ENCODE results near the gene ICAM1. TPM values are rescaled to one million over a fixed set of nuclear protein-coding genes. Genes with fewer than 3 reads are reported as not detected.
A peak's percentile ranks its signal among the peaks of the same experiment; 100 is the strongest.

Gene ICAM1
- total RNA-seq, 8 experiments from 2014 or later, result 0.22 to 72.6 (median 9.7) TPM

DNA sequence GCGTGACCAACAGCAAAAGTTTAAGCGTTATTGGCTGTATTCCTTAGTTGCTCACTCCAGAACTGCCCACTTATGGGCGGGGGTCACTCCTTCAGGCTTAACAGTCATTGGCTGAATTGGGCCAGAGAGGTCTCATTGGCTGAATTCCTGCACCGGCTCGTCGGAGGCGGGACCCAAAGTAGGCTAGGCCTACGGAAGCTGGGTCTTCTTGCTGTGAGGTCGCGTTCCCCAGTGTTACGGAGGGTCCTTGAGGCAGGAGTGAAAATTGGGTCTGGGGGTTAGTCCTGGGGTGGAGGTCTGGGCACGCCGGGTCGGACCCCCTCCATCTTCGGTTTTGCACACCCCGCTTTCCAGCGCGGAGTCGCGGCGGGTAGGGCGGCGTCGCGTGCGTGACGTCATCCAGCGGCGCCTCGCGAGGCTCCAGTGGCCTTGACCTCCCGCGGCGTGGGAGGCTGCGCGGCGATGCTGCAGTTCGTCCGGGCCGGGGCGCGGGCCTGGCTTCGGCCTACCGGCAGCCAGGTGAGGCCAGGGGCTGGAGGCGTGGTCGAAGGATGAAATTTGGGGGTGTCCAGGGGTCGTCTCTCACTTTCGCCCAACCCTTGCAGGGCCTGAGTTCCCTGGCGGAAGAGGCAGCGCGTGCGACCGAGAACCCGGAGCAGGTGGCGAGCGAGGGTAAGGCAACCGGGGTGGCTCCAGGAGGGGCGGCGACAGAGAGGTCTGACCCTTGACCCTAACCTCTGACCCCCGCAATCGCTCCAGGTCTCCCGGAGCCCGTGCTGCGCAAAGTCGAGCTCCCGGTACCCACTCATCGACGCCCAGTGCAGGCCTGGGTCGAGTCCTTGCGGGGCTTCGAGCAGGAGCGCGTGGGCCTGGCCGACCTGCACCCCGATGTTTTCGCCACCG is 18.9 kb upstream of the ICAM1 start, which contains the start of gene MRPL4:
Gene MRPL4, plus strand, starts transcription at position 423 of the 903 bp plus-strand sequence. Its CDS starts 40 bp downstream, at position 463.
- Histone ChIP-seq H3K4me3 (peak within 1 kb of the TSS; percentile 64 to 94 (median 84)), H3K4me1 (replicated peaks in 1 of 2) (peaks cover 5 to 7% of the 10 kb centered on the region in 2 donors), H3K27ac (peak within 1 kb of the TSS; percentile 87 to 92)
- WGBS, 10 experiments, result 0 to 3% (median 0%) methylated on average over 1 to 12 of the region's 77 CpGs; no CpG with 5 or more reads in 5 of the 10 experiments
- in situ Hi-C loops (cut with MboI; ENCODE audit: low pct_unique_long_range_greater_than_20kb in 2 of 9, low sequenced_read_pairs in 9 of 9, unreplicated experiment in 9 of 9), result loop anchor here in 2 of 9 experiments (25.0 kb wide), 2 partner anchors 135 to 315 kb away; partner anchors contain the start of genes OLFM2 (in 1 of the 2) and TYK2 (in 1 of the 2)
- ATAC-seq (replicated peaks in 6 of 8), result peak; percentile 93 to 97 (median 94)

DNA sequence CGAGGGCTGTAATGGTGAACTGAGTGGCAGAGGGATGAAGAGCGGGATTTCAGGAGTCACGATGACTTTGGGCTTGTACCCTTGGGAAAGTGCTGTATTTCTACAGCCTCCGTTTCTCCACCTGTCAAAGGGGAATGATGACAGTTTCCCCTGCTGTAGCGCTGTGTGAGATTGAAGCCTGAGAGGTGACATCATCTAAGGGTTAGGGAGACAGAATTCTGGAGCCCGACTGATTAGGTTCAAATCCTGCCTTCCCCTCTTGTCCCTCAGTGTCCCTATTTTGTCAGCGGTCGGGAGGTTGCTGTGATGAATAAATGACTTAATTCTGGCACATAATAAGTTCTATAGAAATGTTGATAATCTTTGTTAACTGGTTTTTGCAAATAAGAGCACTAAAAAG is 18.2 kb upstream of the ICAM1 start:
- no peak for ATAC-seq (replicated peaks in 6 of 8)
- H3K4me3 ChIP-seq, result peak overlapping the region; percentile 64 to 94 (median 84)
- H3K27ac ChIP-seq, result peak overlapping the region; percentile 87 to 92
- in situ Hi-C loops (cut with MboI; ENCODE audit: low pct_unique_long_range_greater_than_20kb in 2 of 9, low sequenced_read_pairs in 9 of 9, unreplicated experiment in 9 of 9), result loop anchor here in 2 of 9 experiments (25.0 kb wide), 2 partner anchors 135 to 315 kb away; partner anchors contain the start of genes OLFM2 (in 1 of the 2) and TYK2 (in 1 of the 2)
- peaks cover 5 to 7% of the 10 kb centered on the region in 2 donors for H3K4me1 ChIP-seq (replicated peaks in 1 of 2)
- 18 to 50% (median 32%) methylated on average over 1 to 6 of the region's 8 CpGs; no CpG with 5 or more reads in 4 of the 10 experiments for WGBS, 10 experiments

DNA sequence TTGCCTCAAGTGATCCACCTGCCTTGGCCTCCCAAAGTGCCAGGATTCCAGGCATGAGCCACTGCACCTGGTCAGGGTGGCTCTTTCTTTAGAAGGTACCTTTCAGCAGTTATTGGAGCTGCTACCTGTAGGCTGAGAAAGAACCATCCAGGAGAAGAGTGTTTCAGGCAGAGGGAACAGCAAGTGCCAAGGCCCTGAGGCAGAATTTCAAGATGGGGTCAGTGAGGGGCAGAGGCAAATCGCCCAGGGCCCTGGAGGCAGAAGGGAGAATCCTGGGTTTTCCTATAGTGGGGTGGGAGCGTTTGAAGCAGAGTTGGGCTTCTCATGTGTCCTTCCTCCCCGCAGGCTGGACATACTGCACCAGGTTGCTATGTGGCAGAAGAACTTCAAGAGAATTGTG is 16.7 kb upstream of the ICAM1 start:
- in situ Hi-C loops (cut with MboI; ENCODE audit: low pct_unique_long_range_greater_than_20kb in 2 of 9, low sequenced_read_pairs in 9 of 9, unreplicated experiment in 9 of 9), result loop anchor here in 2 of 9 experiments (25.0 kb wide), 2 partner anchors 133 to 317 kb away; partner anchors contain the start of genes OLFM2 (in 1 of the 2) and TYK2 (in 1 of the 2)
- 100% methylated on average over 1 to 2 of the region's 3 CpGs; no CpG with 5 or more reads in 6 of the 10 experiments for WGBS, 10 experiments
- H3K27ac ChIP-seq, result no peak overlapping the region
- peaks cover 7% of the 10 kb centered on the region in 2 donors for H3K4me1 ChIP-seq (replicated peaks in 1 of 2)
- no peak overlapping the region for H3K4me3 ChIP-seq
- no peak for ATAC-seq (replicated peaks in 6 of 8)

DNA sequence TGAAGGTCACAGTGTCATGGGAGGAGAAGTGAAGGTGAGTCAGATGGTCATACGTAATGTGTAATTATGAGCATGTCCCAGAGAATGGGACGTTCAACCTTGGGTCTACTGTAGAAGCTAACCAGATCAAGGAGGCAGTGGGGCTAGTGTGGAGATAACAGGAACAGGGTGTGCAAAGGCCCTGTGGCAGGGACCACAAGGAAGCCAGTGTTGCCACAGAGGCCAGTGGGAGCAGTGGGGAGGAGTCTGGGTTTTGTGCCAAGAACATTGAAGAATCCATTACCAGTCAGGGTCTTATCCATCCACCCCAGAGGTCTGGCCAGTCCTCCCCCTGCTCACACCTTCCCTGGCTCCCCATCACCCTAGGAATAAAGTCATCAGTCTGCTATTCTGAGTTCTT is 15.6 kb upstream of the ICAM1 start:
- in situ Hi-C loops (cut with MboI; ENCODE audit: low pct_unique_long_range_greater_than_20kb in 2 of 9, low sequenced_read_pairs in 9 of 9, unreplicated experiment in 9 of 9), result loop anchor here in 2 of 9 experiments (25.0 kb wide), 2 partner anchors 132 to 318 kb away; partner anchors contain the start of genes OLFM2 (in 1 of the 2) and TYK2 (in 1 of the 2)
- no peak overlapping the region for H3K27ac ChIP-seq
- peaks cover 5 to 8% of the 10 kb centered on the region in 2 donors for H3K4me1 ChIP-seq (replicated peaks in 1 of 2)
- ATAC-seq (replicated peaks in 6 of 8), result no peak
- H3K4me3 ChIP-seq, result no peak overlapping the region
- WGBS, 10 experiments, result 80 to 100% (median 83%) methylated on average over 1 to 2 of the region's 2 CpGs; no CpG with 5 or more reads in 5 of the 10 experiments

DNA sequence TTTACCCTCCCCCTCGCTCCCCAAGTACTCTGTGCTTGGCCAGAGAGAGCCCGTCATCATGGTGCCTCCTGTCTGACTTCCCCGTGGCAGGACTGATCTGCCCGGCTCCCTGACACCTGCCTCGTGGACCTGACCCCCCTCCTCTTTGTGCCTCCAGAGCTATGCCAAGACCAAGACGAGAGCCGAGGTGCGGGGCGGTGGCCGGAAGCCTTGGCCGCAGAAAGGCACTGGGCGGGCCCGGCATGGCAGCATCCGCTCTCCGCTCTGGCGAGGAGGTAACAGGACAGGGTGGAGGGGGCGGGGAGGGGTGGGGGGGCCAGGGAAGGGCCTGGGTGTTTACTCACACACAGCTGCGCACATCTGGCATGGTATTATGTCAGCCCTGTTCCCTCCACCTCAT is 14.4 kb upstream of the ICAM1 start:
- Histone ChIP-seq H3K4me3 (no peak overlapping the region), H3K4me1 (replicated peaks in 1 of 2) (peaks cover 5 to 8% of the 10 kb centered on the region in 2 donors), H3K27ac (no peak overlapping the region)
- 0 to 96% (median 92%) methylated on average over 1 to 9 of the region's 18 CpGs; no CpG with 5 or more reads in 5 of the 10 experiments for WGBS, 10 experiments
- in situ Hi-C loops (cut with MboI; ENCODE audit: low pct_unique_long_range_greater_than_20kb in 2 of 9, low sequenced_read_pairs in 9 of 9, unreplicated experiment in 9 of 9), result loop anchor here in 2 of 9 experiments (25.0 kb wide), 2 partner anchors 131 to 319 kb away; partner anchors contain the start of genes OLFM2 (in 1 of the 2) and TYK2 (in 1 of the 2)
- no peak for ATAC-seq (replicated peaks in 6 of 8)

DNA sequence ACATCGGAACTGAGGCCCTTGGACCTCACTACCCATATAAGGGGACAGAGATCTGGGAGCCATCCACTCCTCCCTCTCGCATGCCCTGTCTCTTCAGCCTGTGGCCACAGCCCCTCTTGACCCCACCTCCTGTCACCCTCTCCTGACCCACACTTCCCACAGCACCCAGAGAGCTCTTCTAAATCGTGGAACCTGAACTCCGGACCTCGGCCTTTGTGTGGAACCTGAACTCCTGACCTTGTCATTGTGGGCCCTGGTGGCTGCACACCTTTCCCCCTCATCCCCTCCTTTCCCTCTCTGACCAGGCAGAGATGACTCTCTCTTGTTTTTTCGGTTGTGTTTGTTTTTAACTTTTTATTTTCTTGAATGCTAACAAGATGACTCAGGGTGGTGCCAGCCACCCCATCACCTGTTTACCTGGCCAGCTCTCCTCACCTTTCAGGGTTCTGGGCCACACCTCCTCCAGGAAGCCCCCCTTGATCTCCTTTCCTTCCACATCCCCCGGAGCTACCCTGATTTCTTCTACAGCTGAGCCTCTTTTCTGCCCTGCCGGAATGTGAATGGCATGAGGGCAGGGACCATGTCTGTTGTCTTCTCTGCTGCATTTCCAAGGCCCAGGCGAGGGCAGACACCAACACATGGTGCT is 13.8 kb upstream of the ICAM1 start:
- ATAC-seq (replicated peaks in 6 of 8), result no peak
- Histone ChIP-seq H3K27ac (no peak overlapping the region), H3K4me3 (no peak overlapping the region), H3K4me1 (replicated peaks in 1 of 2) (peaks cover 5 to 8% of the 10 kb centered on the region in 2 donors)
- in situ Hi-C loops (cut with MboI; ENCODE audit: low pct_unique_long_range_greater_than_20kb in 2 of 9, low sequenced_read_pairs in 9 of 9, unreplicated experiment in 9 of 9), result loop anchor here in 2 of 9 experiments (25.0 kb wide), 2 partner anchors 130 to 320 kb away; partner anchors contain the start of genes OLFM2 (in 1 of the 2) and TYK2 (in 1 of the 2)
- WGBS, 10 experiments, result 40 to 100% (median 100%) methylated on average over 1 to 5 of the region's 9 CpGs; no CpG with 5 or more reads in 2 of the 10 experiments

DNA sequence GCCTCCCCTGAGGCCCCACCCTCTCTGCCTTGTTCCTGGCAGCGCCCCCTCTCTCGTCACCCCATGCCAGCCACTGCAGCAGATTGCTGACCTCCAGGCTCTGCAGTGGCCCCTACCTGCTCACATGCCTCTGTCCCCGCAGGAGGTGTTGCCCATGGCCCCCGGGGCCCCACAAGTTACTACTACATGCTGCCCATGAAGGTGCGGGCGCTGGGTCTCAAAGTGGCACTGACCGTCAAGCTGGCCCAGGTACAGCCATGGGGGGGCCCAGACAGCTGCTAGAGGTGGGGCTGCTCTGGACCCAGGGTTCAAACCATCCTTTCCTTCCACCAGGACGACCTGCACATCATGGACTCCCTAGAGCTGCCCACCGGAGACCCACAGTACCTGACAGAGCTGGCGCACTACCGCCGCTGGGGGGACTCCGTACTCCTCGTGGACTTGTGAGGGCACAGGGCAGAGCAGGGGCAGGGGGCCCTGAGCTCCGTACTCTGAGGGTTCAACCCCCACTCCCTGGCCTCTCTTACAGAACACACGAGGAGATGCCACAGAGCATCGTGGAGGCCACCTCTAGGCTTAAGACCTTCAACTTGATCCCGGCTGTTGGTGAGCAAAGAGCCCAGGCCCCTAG is 12.7 kb upstream of the ICAM1 start:
- peak in 3 of 8 experiments; percentile 2 to 8 (median 3) for ATAC-seq (replicated peaks in 6 of 8)
- Histone ChIP-seq H3K27ac (no peak overlapping the region), H3K4me3 (no peak overlapping the region), H3K4me1 (replicated peaks in 1 of 2) (peaks cover 0 to 3% of the 10 kb centered on the region in 2 donors)
- WGBS, 10 experiments, result 92 to 100% (median 96%) methylated on average over 1 to 6 of the region's 18 CpGs; no CpG with 5 or more reads in 4 of the 10 experiments
- in situ Hi-C loops (cut with MboI; ENCODE audit: low pct_unique_long_range_greater_than_20kb in 2 of 9, low sequenced_read_pairs in 9 of 9, unreplicated experiment in 9 of 9), result loop anchor here in 2 of 9 experiments (25.0 kb wide), 2 partner anchors 129 to 321 kb away; partner anchors contain the start of genes OLFM2 (in 1 of the 2) and TYK2 (in 1 of the 2)

DNA sequence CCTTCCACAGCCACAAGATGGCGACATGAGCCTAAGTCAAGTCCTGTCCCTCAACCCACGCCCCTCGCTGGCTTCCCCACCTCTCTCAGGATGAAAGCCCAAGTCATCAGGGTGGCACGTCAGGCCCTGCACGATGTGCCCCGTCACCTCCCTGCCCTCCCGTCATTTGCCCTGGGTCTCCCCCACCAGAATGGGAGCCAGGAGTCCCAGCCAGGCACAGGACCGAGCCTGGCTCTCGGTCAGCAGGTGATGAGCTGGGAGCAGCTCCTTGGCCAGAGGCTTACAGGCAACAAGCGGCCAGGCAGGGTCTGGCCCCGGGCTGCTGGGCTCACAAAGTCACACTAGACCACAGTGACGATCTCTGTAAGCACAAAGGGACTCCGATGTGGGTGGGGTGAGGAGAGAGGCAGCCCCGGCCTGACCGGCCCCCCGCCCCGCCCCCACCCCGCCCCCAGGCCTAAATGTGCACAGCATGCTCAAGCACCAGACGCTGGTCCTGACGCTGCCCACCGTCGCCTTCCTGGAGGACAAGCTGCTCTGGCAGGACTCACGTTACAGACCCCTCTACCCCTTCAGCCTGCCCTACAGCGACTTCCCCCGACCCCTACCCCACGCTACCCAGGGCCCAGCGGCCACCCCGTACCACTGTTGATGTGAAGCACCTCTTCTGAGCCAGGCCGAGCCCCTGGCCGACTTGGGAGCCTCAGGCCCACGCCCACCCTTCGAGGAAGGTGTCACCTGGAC is 11.6 kb upstream of the ICAM1 start:
- in situ Hi-C loops (cut with MboI; ENCODE audit: low pct_unique_long_range_greater_than_20kb in 2 of 9, low sequenced_read_pairs in 9 of 9, unreplicated experiment in 9 of 9), result loop anchor here in 2 of 9 experiments (25.0 kb wide), 2 partner anchors 128 to 322 kb away; partner anchors contain the start of genes OLFM2 (in 1 of the 2) and TYK2 (in 1 of the 2)

DNA sequence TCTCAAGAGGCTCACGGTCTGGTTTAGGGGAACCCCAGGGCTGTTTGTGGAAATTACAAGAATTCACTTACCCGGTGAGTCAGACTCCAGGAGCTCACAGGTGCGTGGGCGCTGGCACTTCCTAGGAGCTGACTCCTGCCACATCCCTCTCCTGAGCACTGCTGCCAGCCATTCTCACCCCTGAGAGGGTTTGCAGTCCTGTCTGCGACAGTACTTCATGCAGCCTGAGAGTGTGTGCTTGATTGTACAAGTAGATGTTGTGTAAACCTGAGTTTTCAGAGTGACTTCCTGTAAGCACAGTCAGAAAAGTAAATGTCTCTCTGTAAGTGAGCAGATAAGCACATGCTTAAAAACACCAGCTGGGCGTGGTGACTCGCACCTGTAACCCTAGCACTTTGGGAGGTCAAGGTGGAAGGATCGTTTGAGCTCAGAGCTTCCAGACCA is 10.8 kb upstream of the ICAM1 start:
- 71 to 95% (median 80%) methylated on average over 1 to 8 of the region's 8 CpGs; no CpG with 5 or more reads in 5 of the 10 experiments for WGBS, 10 experiments
- no peak for ATAC-seq (replicated peaks in 6 of 8)
- Histone ChIP-seq H3K4me3 (no peak overlapping the region), H3K27ac (no peak overlapping the region), H3K4me1 (replicated peaks in 1 of 2) (peaks cover 0 to 3% of the 10 kb centered on the region in 2 donors)
- in situ Hi-C loops (cut with MboI; ENCODE audit: low pct_unique_long_range_greater_than_20kb in 2 of 9, low sequenced_read_pairs in 9 of 9, unreplicated experiment in 9 of 9), result loop anchor here in 5 of 9 experiments (10.0 to 25.0 kb wide), 3 partner anchors 125 to 323 kb away; partner anchors contain the start of genes TYK2 (in 5 of the 5) and OLFM2 (in 1 of the 5)

More for the DNA sequence above, 11.6 kb upstream of the ICAM1 start:
- ATAC-seq (replicated peaks in 6 of 8), result peak; percentile 62 to 90 (median 78)
- 0 to 60% (median 30%) methylated on average over 1 to 4 of the region's 32 CpGs; no CpG with 5 or more reads in 4 of the 10 experiments for WGBS, 10 experiments
- no peak overlapping the region for H3K4me3 ChIP-seq
- H3K4me1 ChIP-seq (replicated peaks in 1 of 2), result peaks cover 0 to 3% of the 10 kb centered on the region in 2 donors
- H3K27ac ChIP-seq, result peak overlapping the region in 1 of 2 donors; percentile 61

DNA sequence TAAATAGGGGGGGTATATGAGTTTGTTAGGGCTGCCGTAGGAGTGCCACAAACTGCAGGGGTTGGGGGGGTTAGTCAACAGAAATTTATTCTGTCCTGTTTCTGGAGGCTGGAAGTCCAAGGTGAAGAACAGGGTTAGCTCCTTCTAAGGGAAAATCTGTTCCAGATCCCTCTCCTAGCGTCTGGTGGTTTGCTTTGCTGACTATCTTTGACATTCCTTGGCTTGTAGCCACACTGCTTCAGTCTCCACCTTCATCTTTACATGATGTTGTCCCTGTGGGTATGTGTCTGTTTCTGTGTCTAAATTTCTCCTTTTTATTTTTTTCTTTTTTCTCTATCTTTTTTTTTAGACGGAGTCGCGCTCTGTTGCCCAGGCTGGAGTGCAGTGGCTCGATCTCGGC is 8.1 kb upstream of the ICAM1 start:
- Histone ChIP-seq H3K27ac (no peak overlapping the region), H3K4me1 (replicated peaks in 1 of 2) (peaks cover 0 to 3% of the 10 kb centered on the region in 2 donors), H3K4me3 (no peak overlapping the region)
- peak in 1 of 8 experiments; percentile 9 for ATAC-seq (replicated peaks in 6 of 8)
- in situ Hi-C loops (cut with MboI; ENCODE audit: low pct_unique_long_range_greater_than_20kb in 2 of 9, low sequenced_read_pairs in 9 of 9, unreplicated experiment in 9 of 9), result loop anchor here in 5 of 9 experiments (10.0 to 25.0 kb wide), 3 partner anchors 122 to 325 kb away; partner anchors contain the start of genes TYK2 (in 5 of the 5) and OLFM2 (in 1 of the 5)
- WGBS, 10 experiments, result 58 to 100% (median 85%) methylated on average over 2 to 5 of the region's 7 CpGs; no CpG with 5 or more reads in 2 of the 10 experiments

DNA sequence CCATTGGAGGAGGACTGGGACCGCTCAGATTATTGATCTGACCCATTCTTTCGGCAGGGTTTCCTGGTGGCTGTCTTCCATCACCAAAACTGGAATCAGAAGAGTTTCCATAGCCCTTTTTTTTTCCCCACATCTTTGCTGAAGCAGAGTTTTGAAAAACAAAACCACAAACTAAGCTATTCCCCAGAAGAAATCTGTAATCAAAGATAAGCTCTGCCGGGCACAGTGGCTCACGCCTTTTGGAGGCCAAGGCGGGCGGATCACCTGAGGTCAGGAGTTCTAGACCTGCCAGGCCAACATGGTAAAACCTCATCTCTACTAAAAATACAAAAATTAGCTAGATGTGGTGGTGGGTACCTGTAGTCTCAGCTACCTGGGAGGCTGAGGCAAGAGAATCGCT is 4.2 kb upstream of the ICAM1 start:
- no peak overlapping the region for H3K4me3 ChIP-seq
- no peak for ATAC-seq (replicated peaks in 6 of 8)
- peaks cover 0 to 3% of the 10 kb centered on the region in 2 donors for H3K4me1 ChIP-seq (replicated peaks in 1 of 2)
- 58 to 100% (median 86%) methylated on average over 1 to 7 of the region's 7 CpGs; no CpG with 5 or more reads in 2 of the 10 experiments for WGBS, 10 experiments
- in situ Hi-C loops (cut with MboI; ENCODE audit: low pct_unique_long_range_greater_than_20kb in 2 of 9, low sequenced_read_pairs in 9 of 9, unreplicated experiment in 9 of 9), result loop anchor here in 6 of 9 experiments (5.0 to 25.0 kb wide), 4 partner anchors 116 to 329 kb away; partner anchors contain the start of genes TYK2 (in 6 of the 6) and OLFM2 (in 1 of the 6)
- no peak overlapping the region for H3K27ac ChIP-seq
